Vagina (tissue), 2 donors: ENCODE measurements around the gene NUDT13. TPM values are rescaled to one million over a fixed set of nuclear protein-coding genes. Genes with fewer than 3 reads are reported as not detected.

Source experiments
- DNase-seq, 2 donors: peaks; one replicate each; pipeline ENCODE4 v3.0.0-alpha.2; 2017; ENCODE audit errors: extremely low spot score in 2 of 2
- H3K27ac ChIP-seq: fragments of 200-600 bp; sonication (generic); one replicate; pipeline ENCODE4 v1.5.1; 2019
- H3K27me3 ChIP-seq: fragments of 200-600 bp; sonication (generic); one replicate; pipeline ENCODE4 v1.5.1; 2019
- H3K36me3 ChIP-seq, 2 donors: fragments of 200-600 bp; sonication (generic); one replicate each; pipeline ENCODE4 v1.5.1; 2017 to 2019
- H3K4me1 ChIP-seq: fragments of 200-600 bp; sonication (generic); one replicate; pipeline ENCODE4 v1.5.1; 2019
- H3K4me3 ChIP-seq, 2 donors: fragments of 200-600 bp; sonication (generic); 1 replicate in 1 of 2; 2 replicates in 1 of 2; pipeline ENCODE4 v1.5.1; 2016 to 2019
- H3K9me3 ChIP-seq: fragments of 200-600 bp; sonication (generic); one replicate; pipeline ENCODE4 v1.5.1; 2019
- CTCF ChIP-seq, 3 experiments: fragments of 450-650 bp in 2 of 3; fragments of 200-600 bp in 1 of 3; sonication (generic) in 1 of 3; IDR thresholded peaks; one replicate each; pipeline ENCODE4 v1.5.1; 2017 to 2019; ENCODE audit warnings: antibody characterized with exemption in 3 of 3, mild to moderate bottlenecking in 2 of 3, moderate library complexity in 2 of 3
- POLR2A ChIP-seq, 2 donors: fragments of 450-650 bp; IDR thresholded peaks; one replicate each; pipeline ENCODE4 v1.6.1; 2017; ENCODE audit warnings: antibody characterized with exemption in 2 of 2, mild to moderate bottlenecking in 2 of 2, moderate library complexity in 2 of 2
- POLR2AphosphoS5 ChIP-seq, 2 donors: sonication (generic); formaldehyde crosslinking; IDR thresholded peaks; one replicate each; pipeline ENCODE4 v1.9.0; 2017; ENCODE audit warnings: antibody characterized with exemption in 2 of 2, mild to moderate bottlenecking in 2 of 2, low read depth in 1 of 2; ENCODE audit not compliant: insufficient read depth in 1 of 2
- intact Hi-C: fragments of 100-400 bp; cut with DNase I; formaldehyde crosslinking; loops from one replicate; pipeline ENCODE4 v1.15.1; 2023
- total RNA-seq: library from RNA; depleted of rRNA; stranded (reverse); fragments of >200 nt; gene quantifications from one replicate; pipeline ENCODE4 v1.2.3, GENCODE V29; 2016

Gene NUDT13
- total RNA-seq, 1 donor from 2014 or later, result 2.9 TPM

GRCh38 chr10:73117976-73118743 lies 7.9 kb downstream of the NUDT13 start:
- DNase-seq, result no peak
- Histone ChIP-seq H3K4me3 (no peak overlapping the region), H3K36me3 (peaks cover 0 to 5% of the 10 kb centered on the region in 2 donors), H3K9me3 (no peaks in the 10 kb centered on the region), H3K27ac (peak overlapping the region; percentile 36), H3K4me1 (no peaks in the 10 kb centered on the region), H3K27me3 (no peaks in the 10 kb centered on the region)
- intact Hi-C loops, result no loop called here
- TF ChIP-seq POLR2A (IDR thresholded peaks at IDR 0.05), result no peak
- no peak for TF ChIP-seq CTCF (IDR thresholded peaks at IDR 0.05)
- TF ChIP-seq POLR2AphosphoS5 (IDR thresholded peaks at IDR 0.05; ENCODE audit: insufficient read depth in 1 of 2, low read depth in 1 of 2), result no peak

- H3K36me3 ChIP-seq, result peaks cover 0 to 12% of the 10 kb centered on the region in 2 donors
Measured at GRCh38 chr10:73119457-73119856, 9.2 kb downstream of the NUDT13 start.

GRCh38 chr10:73119952-73120351 lies 9.7 kb downstream of the NUDT13 start:
- Histone ChIP-seq H3K4me1 (no peaks in the 10 kb centered on the region), H3K27me3 (no peaks in the 10 kb centered on the region), H3K36me3 (peaks cover 0 to 14% of the 10 kb centered on the region in 2 donors), H3K9me3 (no peaks in the 10 kb centered on the region), H3K27ac (no peak overlapping the region), H3K4me3 (no peak overlapping the region)
- DNase-seq, result no peak
- intact Hi-C loops, result no loop called here
- TF ChIP-seq POLR2A (IDR thresholded peaks at IDR 0.05) (no peak), POLR2AphosphoS5 (IDR thresholded peaks at IDR 0.05; ENCODE audit: insufficient read depth in 1 of 2, low read depth in 1 of 2) (no peak), CTCF (IDR thresholded peaks at IDR 0.05) (no peak)

More at GRCh38 chr10:73119457-73119856, 9.2 kb downstream of the NUDT13 start:
- intact Hi-C loops, result no loop called here
- TF ChIP-seq CTCF (IDR thresholded peaks at IDR 0.05) (no peak), POLR2AphosphoS5 (IDR thresholded peaks at IDR 0.05; ENCODE audit: insufficient read depth in 1 of 2, low read depth in 1 of 2) (no peak), POLR2A (IDR thresholded peaks at IDR 0.05) (no peak)
- Histone ChIP-seq H3K27me3 (no peaks in the 10 kb centered on the region), H3K27ac (no peak overlapping the region), H3K4me1 (no peaks in the 10 kb centered on the region), H3K4me3 (no peak overlapping the region), H3K9me3 (no peaks in the 10 kb centered on the region)
- DNase-seq, result no peak

- peaks cover under 1% of the 10 kb centered on the region for H3K4me1 ChIP-seq
- TF ChIP-seq POLR2A (IDR thresholded peaks at IDR 0.05) (no peak), POLR2AphosphoS5 (IDR thresholded peaks at IDR 0.05; ENCODE audit: insufficient read depth in 1 of 2, low read depth in 1 of 2) (no peak), CTCF (IDR thresholded peaks at IDR 0.05) (no peak)
- H3K4me3 ChIP-seq, result no peak overlapping the region
- intact Hi-C loops, result no loop called here
- H3K9me3 ChIP-seq, result no peaks in the 10 kb centered on the region
- no peaks in the 10 kb centered on the region for H3K27me3 ChIP-seq
- no peak for DNase-seq
- no peak overlapping the region for H3K27ac ChIP-seq
- H3K36me3 ChIP-seq, result peaks cover 0 to 25% of the 10 kb centered on the region in 2 donors
Measured at GRCh38 chr10:73126343-73126742, 16.1 kb downstream of the NUDT13 start.

GRCh38 chr10:73131301-73131700 lies 21.0 kb downstream of the NUDT13 start:
- intact Hi-C loops, result no loop called here
- H3K9me3 ChIP-seq, result no peaks in the 10 kb centered on the region
- H3K27me3 ChIP-seq, result no peaks in the 10 kb centered on the region
- no peak overlapping the region for H3K4me3 ChIP-seq
- DNase-seq, result no peak
- H3K4me1 ChIP-seq, result peaks cover 10% of the 10 kb centered on the region
- peaks cover 0 to 45% of the 10 kb centered on the region in 2 donors for H3K36me3 ChIP-seq
- no peak overlapping the region for H3K27ac ChIP-seq
- TF ChIP-seq POLR2A (IDR thresholded peaks at IDR 0.05), result no peak
- TF ChIP-seq POLR2AphosphoS5 (IDR thresholded peaks at IDR 0.05; ENCODE audit: insufficient read depth in 1 of 2, low read depth in 1 of 2), result peak in 1 of 2 donors; percentile 55
- no peak for TF ChIP-seq CTCF (IDR thresholded peaks at IDR 0.05)
